Middle frontal gyrus (tissue), 1 donor: ENCODE measurements around the gene SH2D6.
"Not testable (repeated sequence)": the region's sequence is repeated elsewhere in the genome, so short reads cannot be mapped to it uniquely, and the experiment has no call there.

Experiments
- DNase-seq: peaks from one replicate; pipeline ENCODE4 v3.0.0-alpha.2; 2015; ENCODE audit warnings: low spot score; ENCODE audit errors: extremely low spot score

SH2D6 gene

GRCh38 chr2:85418132-85419008, at the start of gene SH2D6:
TSS of gene SH2D6 (plus strand) at chr2:85418714. CDS start at chr2:85429466, 10,752 bp downstream.
- DNase-seq = peak; percentile 69

- no peak for DNase-seq
Measured at GRCh38 chr2:85368921-85369320, 49.6 kb upstream of the SH2D6 start.

- no peak for DNase-seq
Measured at GRCh38 chr2:85369500-85369899, 49.0 kb upstream of the SH2D6 start.

GRCh38 chr2:85371045-85371444, 47.5 kb upstream of the SH2D6 start:
- no peak for DNase-seq

GRCh38 chr2:85376291-85377065, 42.0 kb upstream of the SH2D6 start:
- no peak for DNase-seq

- no peak for DNase-seq
Measured at GRCh38 chr2:85377083-85377482, 41.4 kb upstream of the SH2D6 start.

- no peak for DNase-seq
Measured at GRCh38 chr2:85378257-85378656, 40.3 kb upstream of the SH2D6 start.

- no peak for DNase-seq
Measured at GRCh38 chr2:85380048-85380447, 38.5 kb upstream of the SH2D6 start.

- not testable (repeated sequence) for DNase-seq
Measured at GRCh38 chr2:85383151-85383550, 35.4 kb upstream of the SH2D6 start.

GRCh38 chr2:85383850-85384249, 34.7 kb upstream of the SH2D6 start:
- DNase-seq = no peak

GRCh38 chr2:85385746-85386145, 32.8 kb upstream of the SH2D6 start:
- DNase-seq = no peak

- no peak for DNase-seq
Measured at GRCh38 chr2:85387754-85388153, 30.8 kb upstream of the SH2D6 start.

- no peak for DNase-seq
Measured at GRCh38 chr2:85388878-85389538, 29.5 kb upstream of the SH2D6 start.

GRCh38 chr2:85390941-85391669, 27.4 kb upstream of the SH2D6 start:
- DNase-seq = no peak

- DNase-seq = no peak
Measured at GRCh38 chr2:85393836-85394235, 24.7 kb upstream of the SH2D6 start.

GRCh38 chr2:85394261-85394681, 24.2 kb upstream of the SH2D6 start:
- DNase-seq = peak; percentile 33

GRCh38 chr2:85394976-85395375, 23.5 kb upstream of the SH2D6 start:
- no peak for DNase-seq

GRCh38 chr2:85395912-85396475, 22.5 kb upstream of the SH2D6 start:
- no peak for DNase-seq

GRCh38 chr2:85396531-85397470, 21.7 kb upstream of the SH2D6 start:
- no peak for DNase-seq

GRCh38 chr2:85397925-85398331, 20.6 kb upstream of the SH2D6 start:
- no peak for DNase-seq
